IPS DF 6.9 (cell line): ENCODE results near the gene ZCCHC7.

Experiments used
- DNase-seq: peaks from one replicate; pipeline ENCODE4 v3.0.0-alpha.2; 2013; ENCODE audit warnings: low read depth, low spot score
- H3K27ac ChIP-seq: one replicate; pipeline ENCODE4 v1.5.1; 2013; ENCODE audit warnings: low read length, control low read depth
- H3K27me3 ChIP-seq: 2 replicates; pipeline ENCODE4 v1.6.1; 2013; ENCODE audit warnings: mild to moderate bottlenecking, low read length; ENCODE audit not compliant: control insufficient read depth, insufficient read depth
- H3K36me3 ChIP-seq: 2 replicates; pipeline ENCODE4 v1.6.1; 2013; ENCODE audit warnings: low read length; ENCODE audit not compliant: control insufficient read depth, insufficient read depth
- H3K4me1 ChIP-seq: 2 replicates; pipeline ENCODE4 v1.6.1; 2013; ENCODE audit warnings: low read length; ENCODE audit not compliant: control insufficient read depth, insufficient read depth
- H3K4me3 ChIP-seq: 2 replicates; pipeline ENCODE4 v1.5.1; 2013; ENCODE audit warnings: mild to moderate bottlenecking, low read length
- H3K9me3 ChIP-seq: 2 replicates; pipeline ENCODE4 v1.6.1; 2013; ENCODE audit warnings: low read length, inconsistent platforms; ENCODE audit not compliant: control insufficient read depth, insufficient read depth
- WGBS: extraction: QIAGEN DNeasy Blood & Tissue Kit; methylation state at CpG from one replicate; pipeline ENCODE4 v1.1.7; 2013; ENCODE audit warnings: mixed read lengths, missing lambda C conversion rate; ENCODE audit not compliant: insufficient read length, insufficient coverage; 5-methylcytosine and 5-hydroxymethylcytosine counted together

ZCCHC7 gene

GRCh38 chr9:37229882-37230482, 109.6 kb downstream of the ZCCHC7 start:
- Histone ChIP-seq H3K4me3 (no peak overlapping the region), H3K27ac (no peak overlapping the region), H3K4me1 (no peaks in the 10 kb centered on the region), H3K27me3 (no peaks in the 10 kb centered on the region), H3K36me3 (no peaks in the 10 kb centered on the region), H3K9me3 (no peaks in the 10 kb centered on the region)
- WGBS, result no CpG with 5 or more reads among the region's 4 CpGs
- DNase-seq, result no peak

- H3K9me3 ChIP-seq, result no peaks in the 10 kb centered on the region
- no peak for DNase-seq
- H3K4me1 ChIP-seq, result no peaks in the 10 kb centered on the region
- no CpG with 5 or more reads among the region's 2 CpGs for WGBS
- H3K4me3 ChIP-seq, result no peak overlapping the region
- no peaks in the 10 kb centered on the region for H3K27me3 ChIP-seq
- no peak overlapping the region for H3K27ac ChIP-seq
- H3K36me3 ChIP-seq, result no peaks in the 10 kb centered on the region
Observed at GRCh38 chr9:37236822-37237221, 116.4 kb downstream of the ZCCHC7 start.

GRCh38 chr9:37238122-37238521, 117.7 kb downstream of the ZCCHC7 start:
- Histone ChIP-seq H3K9me3 (no peaks in the 10 kb centered on the region), H3K4me1 (no peaks in the 10 kb centered on the region), H3K27me3 (no peaks in the 10 kb centered on the region), H3K36me3 (no peaks in the 10 kb centered on the region), H3K27ac (no peak overlapping the region), H3K4me3 (no peak overlapping the region)
- no peak for DNase-seq

- Histone ChIP-seq H3K36me3 (no peaks in the 10 kb centered on the region), H3K9me3 (no peaks in the 10 kb centered on the region), H3K4me3 (no peak overlapping the region), H3K27ac (no peak overlapping the region), H3K27me3 (no peaks in the 10 kb centered on the region), H3K4me1 (no peaks in the 10 kb centered on the region)
- DNase-seq, result no peak
- no CpG with 5 or more reads among the region's 4 CpGs for WGBS
Observed at GRCh38 chr9:37239224-37239859, 119.0 kb downstream of the ZCCHC7 start.

DNA sequence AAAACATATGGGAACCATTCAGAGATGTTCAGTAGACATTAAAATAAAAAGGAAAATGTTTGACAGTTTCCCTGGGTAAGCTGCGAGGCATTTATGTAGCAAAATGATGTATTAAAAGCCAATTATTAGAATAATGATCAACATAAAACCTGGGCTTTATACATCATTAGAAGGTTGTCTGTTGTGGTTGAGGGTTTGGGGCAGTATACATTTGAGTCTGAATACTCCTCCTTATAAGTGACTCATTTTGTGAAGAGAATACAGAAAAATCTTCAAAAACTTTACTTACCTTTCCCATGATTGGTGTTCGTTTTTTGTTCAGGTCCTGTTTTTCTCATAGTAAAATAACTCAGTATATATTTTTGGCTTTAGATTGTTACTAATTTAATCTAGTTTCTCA, 119.5 kb downstream of the ZCCHC7 start:
- Histone ChIP-seq H3K4me1 (no peaks in the 10 kb centered on the region), H3K36me3 (no peaks in the 10 kb centered on the region), H3K27ac (no peak overlapping the region), H3K4me3 (no peak overlapping the region), H3K9me3 (no peaks in the 10 kb centered on the region), H3K27me3 (no peaks in the 10 kb centered on the region)
- DNase-seq, result no peak
- WGBS, result no CpG with 5 or more reads among the region's 2 CpGs

GRCh38 chr9:37241340-37241739, 121.0 kb downstream of the ZCCHC7 start:
- Histone ChIP-seq H3K4me3 (no peak overlapping the region), H3K4me1 (no peaks in the 10 kb centered on the region)

GRCh38 chr9:37242089-37242488, 121.7 kb downstream of the ZCCHC7 start:
- H3K36me3 ChIP-seq, result no peaks in the 10 kb centered on the region
- no peaks in the 10 kb centered on the region for H3K4me1 ChIP-seq
- no peaks in the 10 kb centered on the region for H3K27me3 ChIP-seq
- no peak overlapping the region for H3K27ac ChIP-seq
- no CpG with 5 or more reads among the region's 1 CpG for WGBS
- H3K9me3 ChIP-seq, result no peaks in the 10 kb centered on the region
- no peak for DNase-seq
- no peak overlapping the region for H3K4me3 ChIP-seq

More at GRCh38 chr9:37241340-37241739, 121.0 kb downstream of the ZCCHC7 start:
- Histone ChIP-seq H3K9me3 (no peaks in the 10 kb centered on the region), H3K27ac (no peak overlapping the region), H3K27me3 (no peaks in the 10 kb centered on the region), H3K36me3 (no peaks in the 10 kb centered on the region)
- DNase-seq, result no peak
- WGBS, result no CpG with 5 or more reads among the region's 1 CpG

GRCh38 chr9:37243588-37244345, 123.4 kb downstream of the ZCCHC7 start:
- no peak for DNase-seq
- Histone ChIP-seq H3K4me1 (no peaks in the 10 kb centered on the region), H3K36me3 (no peaks in the 10 kb centered on the region), H3K9me3 (no peaks in the 10 kb centered on the region), H3K4me3 (no peak overlapping the region), H3K27me3 (no peaks in the 10 kb centered on the region), H3K27ac (no peak overlapping the region)
- no CpG with 5 or more reads among the region's 5 CpGs for WGBS

- no CpG with 5 or more reads among the region's 3 CpGs for WGBS
- Histone ChIP-seq H3K27ac (no peak overlapping the region), H3K4me1 (peaks cover 1% of the 10 kb centered on the region; the same call in 1 of the 2 replicates), H3K4me3 (no peak overlapping the region), H3K9me3 (no peaks in the 10 kb centered on the region), H3K36me3 (no peaks in the 10 kb centered on the region), H3K27me3 (no peaks in the 10 kb centered on the region)
- DNase-seq, result no peak
Observed at GRCh38 chr9:37246826-37247225, 126.5 kb downstream of the ZCCHC7 start.

DNA sequence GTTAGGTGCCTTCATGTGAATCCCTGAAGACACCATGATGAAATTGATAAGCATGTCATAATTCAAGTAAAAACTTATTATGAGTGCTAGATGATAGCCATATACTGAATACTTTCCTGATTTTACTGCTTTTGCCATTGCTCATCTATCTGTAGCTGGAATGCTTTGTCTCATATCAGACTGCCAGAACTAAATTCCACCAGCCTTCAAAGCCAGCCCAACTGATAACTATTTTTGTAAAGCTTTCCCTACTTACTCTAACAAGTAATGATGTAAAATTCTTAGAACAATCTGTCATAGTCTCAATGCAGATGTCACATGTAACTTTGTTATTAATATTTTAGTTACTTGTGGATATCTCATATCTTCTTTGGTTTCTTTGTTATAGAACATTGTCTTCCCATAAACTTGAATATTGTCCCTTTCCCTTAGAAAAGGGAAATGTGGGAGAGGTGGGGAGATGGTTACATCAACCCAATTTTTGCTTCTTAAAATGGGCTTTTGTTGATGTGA, 128.3 kb downstream of the ZCCHC7 start:
- no peak overlapping the region for H3K27ac ChIP-seq
- DNase-seq, result no peak
- peaks cover 1% of the 10 kb centered on the region; the same call in 1 of the 2 replicates for H3K4me1 ChIP-seq
- no peak overlapping the region for H3K4me3 ChIP-seq
- H3K36me3 ChIP-seq, result no peaks in the 10 kb centered on the region
- no peaks in the 10 kb centered on the region for H3K27me3 ChIP-seq
- no peaks in the 10 kb centered on the region for H3K9me3 ChIP-seq
